ENCODE results near the gene RUNX2. TPM values are rescaled to one million over a fixed set of nuclear protein-coding genes. Genes with fewer than 3 reads are reported as not detected.

The RUNX2 gene
- total RNA-seq, 1 experiment from 2014 or later = 3.8 TPM

DNA sequence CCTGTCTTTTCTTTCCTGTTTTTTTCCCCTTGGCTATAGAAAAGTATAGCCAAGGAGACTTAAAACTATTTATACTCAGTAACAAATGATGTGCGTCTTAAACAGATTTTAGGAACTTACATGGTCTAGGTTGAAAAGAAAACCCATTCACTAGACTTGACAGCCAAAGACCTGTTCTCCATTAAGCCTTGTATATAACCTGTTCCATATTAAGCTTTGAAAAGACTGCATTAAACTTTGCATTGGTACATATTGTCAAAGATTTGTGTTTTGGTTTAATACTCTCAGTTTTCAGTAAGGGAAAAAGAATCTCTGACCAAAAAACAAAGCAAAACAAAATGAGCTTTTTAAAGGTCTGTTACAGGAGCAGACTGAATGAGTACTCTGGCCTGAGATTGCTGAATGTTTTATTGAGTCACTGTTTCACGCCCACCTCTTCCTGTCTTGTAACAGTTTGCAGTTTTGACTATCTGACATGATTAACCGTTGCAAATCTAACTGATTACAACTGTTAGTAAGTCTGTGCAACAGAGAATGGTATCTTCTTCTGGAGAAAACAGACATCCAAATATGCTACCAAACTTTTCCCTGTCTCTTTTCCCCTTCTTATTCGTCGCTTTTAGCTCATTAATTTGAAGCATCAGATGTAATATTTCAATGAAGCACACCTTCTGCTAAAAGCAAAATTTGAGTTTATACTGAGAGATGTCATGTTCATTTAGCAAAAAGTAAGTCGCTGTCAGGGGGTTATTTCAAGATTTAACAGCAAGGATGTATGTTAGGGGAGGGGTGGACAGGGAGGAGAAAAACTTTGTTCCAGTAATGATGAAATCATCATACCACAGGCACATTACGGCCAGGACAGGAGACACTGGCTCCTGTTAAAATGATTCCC lies 108.7 kb downstream of the RUNX2 start:
- no peaks in the 10 kb centered on the region for H3K9me3 ChIP-seq (ENCODE audit: low read length)
- no peaks in the 10 kb centered on the region for H3K9me2 ChIP-seq (replicated peaks; ENCODE audit: low read length)
- POLR2A ChIA-PET (ENCODE audit: unreplicated experiment) = no interaction called here
- H3K36me3 ChIP-seq (ENCODE audit: low read depth, low read length) = peaks cover 6% of the 10 kb centered on the region; the same call in 1 of the 2 replicates
- TF ChIP-seq EZH2phosphoT487 (IDR thresholded peaks at IDR 0.05; ENCODE audit: borderline replicate concordance, low read length) (no peak), EZH2 (IDR thresholded peaks at IDR 0.05; ENCODE audit: low read length, unreplicated experiment) (no peak)
- TF ChIP-seq, protein P1, sequence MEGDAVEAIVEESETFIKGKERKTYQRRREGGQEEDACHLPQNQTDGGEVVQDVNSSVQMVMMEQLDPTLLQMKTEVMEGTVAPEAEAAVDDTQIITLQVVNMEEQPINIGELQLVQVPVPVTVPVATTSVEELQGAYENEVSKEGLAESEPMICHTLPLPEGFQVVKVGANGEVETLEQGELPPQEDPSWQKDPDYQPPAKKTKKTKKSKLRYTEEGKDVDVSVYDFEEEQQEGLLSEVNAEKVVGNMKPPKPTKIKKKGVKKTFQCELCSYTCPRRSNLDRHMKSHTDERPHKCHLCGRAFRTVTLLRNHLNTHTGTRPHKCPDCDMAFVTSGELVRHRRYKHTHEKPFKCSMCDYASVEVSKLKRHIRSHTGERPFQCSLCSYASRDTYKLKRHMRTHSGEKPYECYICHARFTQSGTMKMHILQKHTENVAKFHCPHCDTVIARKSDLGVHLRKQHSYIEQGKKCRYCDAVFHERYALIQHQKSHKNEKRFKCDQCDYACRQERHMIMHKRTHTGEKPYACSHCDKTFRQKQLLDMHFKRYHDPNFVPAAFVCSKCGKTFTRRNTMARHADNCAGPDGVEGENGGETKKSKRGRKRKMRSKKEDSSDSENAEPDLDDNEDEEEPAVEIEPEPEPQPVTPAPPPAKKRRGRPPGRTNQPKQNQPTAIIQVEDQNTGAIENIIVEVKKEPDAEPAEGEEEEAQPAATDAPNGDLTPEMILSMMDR (conservative IDR thresholded peaks at IDR 0.05; ENCODE audit: low read depth, low read length) = no peak
- peak overlapping the region; percentile 74 for H3K4me2 ChIP-seq (ENCODE audit: low read length)
- ATAC-seq (peak; percentile 57), DNase-seq (peak; percentile 65)
- peak overlapping the region; percentile 78 for H3K27ac ChIP-seq (ENCODE audit: low read length)
- no peaks in the 10 kb centered on the region for H4K20me1 ChIP-seq (ENCODE audit: low read length)
- H3F3A ChIP-seq (ENCODE audit: low read length, unreplicated experiment) = peaks cover 13% of the 10 kb centered on the region
- no peaks in the 10 kb centered on the region for H3K27me3 ChIP-seq (ENCODE audit: low read length)
- H3K4me1 ChIP-seq (ENCODE audit: insufficient read depth, low read length) = peaks cover 69% of the 10 kb centered on the region
- no peak overlapping the region for H2AFZ ChIP-seq (ENCODE audit: low read length)
- CTCF ChIA-PET = no interaction called here
- H3K4me3 ChIP-seq (ENCODE audit: low read length) = peak overlapping the region; percentile 35
- peaks cover 28% of the 10 kb centered on the region for H3K79me2 ChIP-seq (ENCODE audit: low read length)
- intact Hi-C loops (cut with micrococcal nuclease) = loop anchor here (5.0 kb wide), 3 partner anchors 71 to 276 kb away; no protein-coding TSS in a partner anchor
- no peak overlapping the region for H3K9ac ChIP-seq (ENCODE audit: low read length)
- no TSS peak for BruUV-seq (replicated peaks)

DNA sequence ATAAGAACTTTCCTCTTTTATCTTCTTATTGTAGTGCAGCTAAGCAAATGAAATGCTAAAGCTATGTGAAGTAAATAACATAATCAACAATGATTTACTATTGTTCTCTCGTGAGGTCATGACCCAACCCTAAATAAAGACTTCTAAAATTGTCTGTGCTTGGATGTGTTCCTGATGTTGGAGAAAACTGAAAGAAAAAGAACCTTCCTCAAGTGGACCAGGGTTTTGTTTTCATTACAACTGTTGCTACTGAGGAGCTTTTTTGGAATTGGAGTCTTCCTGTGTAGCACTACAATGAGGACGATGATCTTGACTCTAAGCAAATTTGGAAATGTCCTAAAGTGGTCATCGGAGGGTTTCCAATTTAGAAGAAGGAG lies 109.3 kb downstream of the RUNX2 start:
- no peak overlapping the region for H2AFZ ChIP-seq (ENCODE audit: low read length)
- no peak overlapping the region for H3K9ac ChIP-seq (ENCODE audit: low read length)

More for the DNA sequence above, 109.3 kb downstream of the RUNX2 start:
- Histone ChIP-seq H3K27ac (ENCODE audit: low read length) (peak overlapping the region; percentile 78), H4K20me1 (ENCODE audit: low read length) (no peaks in the 10 kb centered on the region), H3K36me3 (ENCODE audit: low read depth, low read length) (peaks cover 6% of the 10 kb centered on the region; the same call in 1 of the 2 replicates), H3K9me3 (ENCODE audit: low read length) (no peaks in the 10 kb centered on the region), H3K27me3 (ENCODE audit: low read length) (no peaks in the 10 kb centered on the region), H3K9me2 (replicated peaks; ENCODE audit: low read length) (no peaks in the 10 kb centered on the region), H3K4me3 (ENCODE audit: low read length) (peak overlapping the region; percentile 35), H3F3A (ENCODE audit: low read length, unreplicated experiment) (peaks cover 13% of the 10 kb centered on the region), H3K4me1 (ENCODE audit: insufficient read depth, low read length) (peaks cover 62% of the 10 kb centered on the region), H3K79me2 (ENCODE audit: low read length) (peaks cover 28% of the 10 kb centered on the region), H3K4me2 (ENCODE audit: low read length) (peak overlapping the region; percentile 74)
- POLR2A ChIA-PET (ENCODE audit: unreplicated experiment) = interaction anchor here (0.6 kb wide), 1 partner anchor 8 kb away, joined by 4 read pairs; no protein-coding TSS in a partner anchor
- DNase-seq = no peak
- ATAC-seq = no peak
- TF ChIP-seq EZH2 (IDR thresholded peaks at IDR 0.05; ENCODE audit: low read length, unreplicated experiment) (no peak), EZH2phosphoT487 (IDR thresholded peaks at IDR 0.05; ENCODE audit: borderline replicate concordance, low read length) (no peak)
- TF ChIP-seq, protein P1 (conservative IDR thresholded peaks at IDR 0.05; ENCODE audit: low read depth, low read length) = no peak
- BruUV-seq (replicated peaks) = no TSS peak
- CTCF ChIA-PET = no interaction called here
- intact Hi-C loops (cut with micrococcal nuclease) = loop anchor here (5.0 kb wide), 3 partner anchors 70 to 275 kb away; no protein-coding TSS in a partner anchor

Measured in PC-3 (cell line).